ENCODE measurements around the gene NPLOC4. TPM values are rescaled to one million over a fixed set of nuclear protein-coding genes. Genes with fewer than 3 reads are reported as not detected.

The NPLOC4 gene
- total and polyA plus RNA-seq, 2 of the 13 experiments (the other 11 are each of a cell fraction or from before 2014, with no cell fraction given), result 57.0 to 97.0 TPM

GRCh38 chr17:81552244-81553017 lies 84.5 kb downstream of the NPLOC4 start, which contains the start of gene FAAP100 (continued):
- TF ChIP-seq ZBTB40 (IDR thresholded peaks at IDR 0.05) (no peak), ZBTB40 (CRISPR knock-in tag; IDR thresholded peaks at IDR 0.05) (peak; percentile 66), RERE (CRISPR knock-in tag; IDR thresholded peaks at IDR 0.05; ENCODE audit: low read depth) (0 out of 2 replicates have a peak, but pooled peaks have one; percentile 4), GZF1 (CRISPR knock-in tag; IDR thresholded peaks at IDR 0.05) (0 out of 2 replicates have a peak, but pooled peaks have one; percentile 19), RBAK (CRISPR knock-in tag; IDR thresholded peaks at IDR 0.05) (no peak), NAIF1 (CRISPR knock-in tag; IDR thresholded peaks at IDR 0.05; ENCODE audit: borderline replicate concordance) (peak; percentile 96), HMGA1 (CRISPR knock-in tag; conservative IDR thresholded peaks at IDR 0.05) (no peak), SPEN (CRISPR knock-in tag; IDR thresholded peaks at IDR 0.05; ENCODE audit: low read depth) (peak; percentile 97), GABPB1 (CRISPR knock-in tag; IDR thresholded peaks at IDR 0.05) (peak; percentile 91), ZNF235 (CRISPR knock-in tag; IDR thresholded peaks at IDR 0.05; ENCODE audit: borderline replicate concordance) (peak; percentile 88), PHF20 (CRISPR knock-in tag; IDR thresholded peaks at IDR 0.05) (peak; percentile 86), ZNF510 (CRISPR knock-in tag; IDR thresholded peaks at IDR 0.05; ENCODE audit: low read depth) (peak; percentile 56; the same call in 1 of the 2 replicates), ZKSCAN8 (CRISPR knock-in tag; IDR thresholded peaks at IDR 0.05; ENCODE audit: borderline replicate concordance) (no peak)

Measured in HepG2 (cell line).